A673 (cell line): ENCODE results near the gene LONP1. TPM values are rescaled to one million over a fixed set of nuclear protein-coding genes. Genes with fewer than 3 reads are reported as not detected.

Experiments used
- BruUV-seq: library from RNA; stranded (reverse); fragments of 400-500 nt; replicated peaks from 2 replicates; lab custom pipeline; 2021; lab: Mats Ljungman, UMichigan
- CTCF ChIA-PET: fragments of 300-600 bp; sonication (Branson Sonifier 250); formaldehyde crosslinking; loops from one replicate; lab custom pipeline; 2022; ENCODE audit warnings: antibody characterized with exemption; lab: Charles Lee
- POLR2A ChIA-PET: fragments of 300-600 bp; sonication (Branson Sonifier 250); formaldehyde crosslinking; loops from one replicate; lab custom pipeline; 2022; ENCODE audit warnings: antibody characterized with exemption; ENCODE audit not compliant: low non-redundant PET; lab: Charles Lee
- DNase-seq: peaks from one replicate; pipeline ENCODE4 v3.0.0-alpha.2; 2015; ENCODE audit warnings: low spot score
- H3K27ac ChIP-seq: fragments of 200-600 bp; sonication (generic); 2 replicates; pipeline ENCODE4 v1.5.1; 2016; ENCODE audit warnings: mixed run types, low read depth, mild to moderate bottlenecking, mixed read lengths, antibody characterized with exemption, low read length; ENCODE audit not compliant: poor library complexity, severe bottlenecking
- H3K27me3 ChIP-seq: fragments of 200-600 bp; sonication (generic); replicated peaks from 2 replicates; pipeline ENCODE4 v1.6.1; 2017; ENCODE audit warnings: mixed run types, low read depth, mild to moderate bottlenecking, mixed read lengths, antibody characterized with exemption, low read length; ENCODE audit not compliant: insufficient read depth, poor library complexity
- H3K36me3 ChIP-seq: fragments of 200-600 bp; sonication (generic); 2 replicates; pipeline ENCODE4 v1.6.1; 2016; ENCODE audit warnings: mixed run types, mild to moderate bottlenecking, mixed read lengths, antibody characterized with exemption, low read length; ENCODE audit not compliant: insufficient read depth, poor library complexity, severe bottlenecking
- H3K4me1 ChIP-seq: fragments of 200-600 bp; sonication (generic); 2 replicates; pipeline ENCODE4 v1.6.1; 2017; ENCODE audit warnings: mixed run types, mild to moderate bottlenecking, mixed read lengths, antibody characterized with exemption, low read length; ENCODE audit not compliant: insufficient read depth, poor library complexity, severe bottlenecking
- H3K4me3 ChIP-seq: fragments of 200-600 bp; sonication (generic); 2 replicates; pipeline ENCODE4 v1.5.1; 2016; ENCODE audit warnings: low read depth, mixed run types, mild to moderate bottlenecking, mixed read lengths, low read length; ENCODE audit not compliant: poor library complexity, severe bottlenecking
- H3K9me3 ChIP-seq: fragments of 200-600 bp; sonication (generic); 2 replicates; pipeline ENCODE4 v1.6.1; 2016; ENCODE audit warnings: mixed run types, low read depth, mild to moderate bottlenecking, mixed read lengths, antibody characterized with exemption, low read length; ENCODE audit not compliant: poor library complexity, severe bottlenecking
- CTCF ChIP-seq: fragments of 300-800, 200-600 bp; sonication (generic); conservative IDR thresholded peaks from 2 replicates; pipeline ENCODE4 v1.5.1; 2017; ENCODE audit warnings: low read depth, mild to moderate bottlenecking, antibody characterized with exemption, low read length, moderate library complexity, mixed read lengths
- EZH2 ChIP-seq: fragments of 200-600 bp; sonication (generic); IDR thresholded peaks from 2 replicates; pipeline ENCODE4 v1.6.1; 2017; ENCODE audit warnings: borderline replicate concordance, low read depth, mild to moderate bottlenecking, mixed read lengths, antibody characterized with exemption, low read length; ENCODE audit not compliant: poor library complexity, severe bottlenecking
- intact Hi-C: fragments of 100-400 bp; cut with micrococcal nuclease; formaldehyde crosslinking; loops from one replicate; pipeline ENCODE4 v1.10.0; 2022; ENCODE audit not compliant: unreplicated experiment
- total RNA-seq: library from RNA; stranded (reverse); gene quantifications from 2 replicates; pipeline ENCODE4 v1.2.3, GENCODE V29; 2021

The LONP1 gene
- total RNA-seq, 1 experiment from 2014 or later = 152 TPM

- BruUV-seq = no TSS peak
- POLR2A ChIA-PET = no interaction called here
- H3K36me3 ChIP-seq = peaks cover 89% of the 10 kb centered on the region
Observed at GRCh38 chr19:5652261-5652660, 67.7 kb downstream of the LONP1 start.

DNA sequence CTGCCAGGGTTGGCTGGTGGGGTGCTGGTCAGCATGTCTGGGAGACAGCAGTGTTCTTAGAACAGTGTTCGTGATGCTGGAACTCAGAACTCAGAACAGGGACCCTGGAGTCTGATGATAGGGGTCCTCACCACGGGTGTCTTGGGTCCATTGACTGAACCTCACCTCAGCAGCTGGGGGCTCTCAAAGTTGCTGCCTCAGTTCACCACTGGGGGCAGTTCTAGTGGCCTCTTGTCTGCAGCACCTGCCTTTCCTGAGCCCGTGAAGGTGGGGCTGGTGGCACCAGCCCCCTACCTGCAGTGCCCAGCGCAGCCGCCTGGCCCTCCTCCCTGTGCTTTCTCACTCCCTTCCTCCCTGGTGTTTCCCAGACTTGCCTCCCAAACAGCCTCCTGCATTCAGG is 68.6 kb downstream of the LONP1 start:
- intact Hi-C loops = no loop called here
- BruUV-seq = no TSS peak
- ChIA-PET CTCF (no interaction called here), POLR2A (no interaction called here)
- Histone ChIP-seq H3K36me3 (peaks cover 92% of the 10 kb centered on the region), H3K4me1 (no peaks in the 10 kb centered on the region), H3K27me3 (no peaks in the 10 kb centered on the region), H3K9me3 (no peaks in the 10 kb centered on the region), H3K4me3 (no peak overlapping the region), H3K27ac (no peak overlapping the region)
- no peak for DNase-seq
- no peak for TF ChIP-seq EZH2
- TF ChIP-seq CTCF = no peak

More at GRCh38 chr19:5652261-5652660, 67.7 kb downstream of the LONP1 start:
- CTCF ChIA-PET = interaction anchor here (0.6 kb wide), 1 partner anchor 28 kb away, joined by 6 read pairs; no protein-coding TSS in a partner anchor
- no peak for DNase-seq
- Histone ChIP-seq H3K4me1 (no peaks in the 10 kb centered on the region), H3K4me3 (no peak overlapping the region), H3K9me3 (no peaks in the 10 kb centered on the region), H3K27ac (peak overlapping the region; percentile 10), H3K27me3 (no peaks in the 10 kb centered on the region)
- intact Hi-C loops = no loop called here
- TF ChIP-seq CTCF (no peak), EZH2 (no peak)

DNA sequence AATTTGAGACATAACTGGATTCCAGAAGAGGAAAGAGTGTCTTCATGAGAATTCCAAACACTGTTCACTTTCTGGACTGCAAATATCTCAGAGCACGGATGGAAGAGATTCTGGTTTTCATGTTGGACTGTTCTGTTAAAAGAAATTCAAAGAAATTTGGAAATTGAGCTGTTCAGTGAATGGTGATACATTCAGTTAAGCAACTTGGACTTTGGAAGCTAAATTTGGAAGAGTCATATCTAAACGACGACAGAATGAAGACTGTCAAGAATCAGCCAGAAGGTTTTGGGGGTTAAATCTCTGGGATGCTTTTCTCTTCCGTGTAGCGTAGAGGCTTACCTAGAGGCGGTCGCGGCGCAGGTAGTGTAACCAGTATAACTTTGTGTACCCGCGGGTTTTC is 71.5 kb downstream of the LONP1 start:
- CTCF ChIA-PET = no interaction called here
- no peak for TF ChIP-seq EZH2
- TF ChIP-seq CTCF = no peak
- H3K27me3 ChIP-seq = no peaks in the 10 kb centered on the region
- BruUV-seq = no TSS peak
- POLR2A ChIA-PET = interaction anchor here (0.7 kb wide), 1 partner anchor 26 kb away, joined by 3 read pairs; no protein-coding TSS in a partner anchor
- peaks cover 92% of the 10 kb centered on the region for H3K36me3 ChIP-seq
- no peak overlapping the region for H3K4me3 ChIP-seq
- intact Hi-C loops = no loop called here
- H3K27ac ChIP-seq = no peak overlapping the region
- no peak for DNase-seq
- no peaks in the 10 kb centered on the region for H3K9me3 ChIP-seq
- H3K4me1 ChIP-seq = no peaks in the 10 kb centered on the region
